Thyroid gland (tissue), 4 donors: ENCODE measurements around the gene ZNF415.

Experiments
- CTCF ChIP-seq, 6 experiments: fragments of 200-600 bp in 3 of 6; fragments of 450-650 bp in 3 of 6; sonication (generic) in 3 of 6; IDR thresholded peaks; one replicate each; pipeline ENCODE4 v1.5.1; 2016 to 2019; ENCODE audit warnings: antibody characterized with exemption in 6 of 6, mild to moderate bottlenecking in 2 of 6, inconsistent platforms in 1 of 6, moderate library complexity in 1 of 6
- POLR2A ChIP-seq, 2 donors: fragments of 450-650 bp; IDR thresholded peaks; one replicate each; pipeline ENCODE4 v1.6.1; 2017; ENCODE audit warnings: antibody characterized with exemption in 2 of 2, mild to moderate bottlenecking in 2 of 2, moderate library complexity in 1 of 2

GRCh38 chr19:53177986-53178385, 45.3 kb upstream of the ZNF415 start:
- TF ChIP-seq CTCF (IDR thresholded peaks at IDR 0.05): no peak
- TF ChIP-seq POLR2A (IDR thresholded peaks at IDR 0.05): no peak
